Measurements from ENCODE around the gene SVOP.

The SVOP gene

GRCh38 chr12:108969622-108970021 is 51.2 kb downstream of the SVOP start:
- no peak for DNase-seq
- no peak for TF ChIP-seq GATA1 (IDR thresholded peaks at IDR 0.05; ENCODE audit: low read depth, low read length)
- no peak for TF ChIP-seq POLR2A (IDR thresholded peaks at IDR 0.05; ENCODE audit: low read length)

GRCh38 chr12:108967869-108968540 is 52.9 kb downstream of the SVOP start:
- DNase-seq, result peak in 1 of 2 experiments; percentile 11
- TF ChIP-seq POLR2A (IDR thresholded peaks at IDR 0.05; ENCODE audit: low read length), result no peak
- no peak for TF ChIP-seq GATA1 (IDR thresholded peaks at IDR 0.05; ENCODE audit: low read depth, low read length)

GRCh38 chr12:108966378-108967151 is 54.3 kb downstream of the SVOP start:
- TF ChIP-seq POLR2A (IDR thresholded peaks at IDR 0.05; ENCODE audit: low read length) (no peak), GATA1 (IDR thresholded peaks at IDR 0.05; ENCODE audit: low read depth, low read length) (no peak)
- DNase-seq, result no peak

- TF ChIP-seq GATA1 (IDR thresholded peaks at IDR 0.05; ENCODE audit: low read depth, low read length) (no peak), POLR2A (IDR thresholded peaks at IDR 0.05; ENCODE audit: low read length) (no peak)
- no peak for DNase-seq
These were observed 55.0 kb downstream of the SVOP start for GRCh38 chr12:108965886-108966285.

- TF ChIP-seq POLR2A (IDR thresholded peaks at IDR 0.05; ENCODE audit: low read length) (no peak), GATA1 (IDR thresholded peaks at IDR 0.05; ENCODE audit: low read depth, low read length) (no peak)
- DNase-seq, result no peak
These were observed 56.2 kb downstream of the SVOP start for GRCh38 chr12:108964371-108965352.

- no peak for TF ChIP-seq GATA1 (IDR thresholded peaks at IDR 0.05; ENCODE audit: low read depth, low read length)
- no peak for TF ChIP-seq POLR2A (IDR thresholded peaks at IDR 0.05; ENCODE audit: low read length)
- no peak for DNase-seq
These were observed 58.6 kb downstream of the SVOP start for GRCh38 chr12:108962256-108962655.

GRCh38 chr12:108959748-108960655 is 60.9 kb downstream of the SVOP start:
- no peak for DNase-seq

GRCh38 chr12:108955225-108955835 is 65.5 kb downstream of the SVOP start:
- TF ChIP-seq GATA1 (IDR thresholded peaks at IDR 0.05; ENCODE audit: low read depth, low read length) (no peak), POLR2A (IDR thresholded peaks at IDR 0.05; ENCODE audit: low read length) (no peak)

More at GRCh38 chr12:108959748-108960655, 60.9 kb downstream of the SVOP start:
- TF ChIP-seq GATA1 (IDR thresholded peaks at IDR 0.05; ENCODE audit: low read depth, low read length), result no peak
- no peak for TF ChIP-seq POLR2A (IDR thresholded peaks at IDR 0.05; ENCODE audit: low read length)

GRCh38 chr12:108950991-108951739 is 69.7 kb downstream of the SVOP start:
- peak; percentile 68 to 84 for DNase-seq
- no peak for TF ChIP-seq POLR2A (IDR thresholded peaks at IDR 0.05; ENCODE audit: low read length)
- TF ChIP-seq GATA1 (IDR thresholded peaks at IDR 0.05; ENCODE audit: low read depth, low read length), result no peak

More at GRCh38 chr12:108955225-108955835, 65.5 kb downstream of the SVOP start:
- DNase-seq, result no peak

- DNase-seq, result no peak
- TF ChIP-seq GATA1 (IDR thresholded peaks at IDR 0.05; ENCODE audit: low read depth, low read length), result no peak
- no peak for TF ChIP-seq POLR2A (IDR thresholded peaks at IDR 0.05; ENCODE audit: low read length)
These were observed 70.9 kb downstream of the SVOP start for GRCh38 chr12:108949976-108950375.

GRCh38 chr12:108948367-108948766 is 72.5 kb downstream of the SVOP start:
- no peak for DNase-seq
- TF ChIP-seq POLR2A (IDR thresholded peaks at IDR 0.05; ENCODE audit: low read length), result no peak
- TF ChIP-seq GATA1 (IDR thresholded peaks at IDR 0.05; ENCODE audit: low read depth, low read length), result no peak

GRCh38 chr12:108947097-108947496 is 73.8 kb downstream of the SVOP start:
- no peak for TF ChIP-seq GATA1 (IDR thresholded peaks at IDR 0.05; ENCODE audit: low read depth, low read length)
- no peak for TF ChIP-seq POLR2A (IDR thresholded peaks at IDR 0.05; ENCODE audit: low read length)
- DNase-seq, result no peak
